ENCODE data around the gene AAR2.

Gene AAR2

DNA sequence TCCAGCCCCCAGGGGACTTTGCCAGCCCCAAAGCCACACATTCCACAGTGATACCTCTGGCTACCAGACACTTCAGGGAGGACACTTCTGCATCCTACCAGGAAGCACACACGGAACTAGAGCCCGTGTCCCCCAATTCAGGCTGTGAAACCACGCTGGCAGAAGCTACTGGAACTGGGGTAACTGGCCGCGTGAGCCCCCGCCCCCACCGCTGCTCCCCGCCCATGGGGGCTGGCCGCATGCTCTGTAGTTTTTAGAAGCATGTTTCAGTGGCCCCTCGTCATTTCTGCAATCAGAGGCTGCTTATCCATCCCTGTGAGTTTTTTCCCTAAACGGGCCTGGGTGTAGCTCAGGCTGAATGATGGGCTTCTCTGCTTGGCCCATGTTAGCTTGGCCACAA is 28.7 kb upstream of the AAR2 start:
- H3K79me2 ChIP-seq (ENCODE audit: low read length) = no peaks in the 10 kb centered on the region
- peaks cover 5% of the 10 kb centered on the region; the same call in 1 of the 2 replicates for H3K4me1 ChIP-seq (ENCODE audit: low read length)
- no peaks in the 10 kb centered on the region for H3K27me3 ChIP-seq (ENCODE audit: low read depth, low read length)
- no peaks in the 10 kb centered on the region for H4K20me1 ChIP-seq (ENCODE audit: insufficient read depth, low read length)
- no peak overlapping the region for H3K4me3 ChIP-seq (ENCODE audit: low read length)
- TF ChIP-seq, protein P1, sequence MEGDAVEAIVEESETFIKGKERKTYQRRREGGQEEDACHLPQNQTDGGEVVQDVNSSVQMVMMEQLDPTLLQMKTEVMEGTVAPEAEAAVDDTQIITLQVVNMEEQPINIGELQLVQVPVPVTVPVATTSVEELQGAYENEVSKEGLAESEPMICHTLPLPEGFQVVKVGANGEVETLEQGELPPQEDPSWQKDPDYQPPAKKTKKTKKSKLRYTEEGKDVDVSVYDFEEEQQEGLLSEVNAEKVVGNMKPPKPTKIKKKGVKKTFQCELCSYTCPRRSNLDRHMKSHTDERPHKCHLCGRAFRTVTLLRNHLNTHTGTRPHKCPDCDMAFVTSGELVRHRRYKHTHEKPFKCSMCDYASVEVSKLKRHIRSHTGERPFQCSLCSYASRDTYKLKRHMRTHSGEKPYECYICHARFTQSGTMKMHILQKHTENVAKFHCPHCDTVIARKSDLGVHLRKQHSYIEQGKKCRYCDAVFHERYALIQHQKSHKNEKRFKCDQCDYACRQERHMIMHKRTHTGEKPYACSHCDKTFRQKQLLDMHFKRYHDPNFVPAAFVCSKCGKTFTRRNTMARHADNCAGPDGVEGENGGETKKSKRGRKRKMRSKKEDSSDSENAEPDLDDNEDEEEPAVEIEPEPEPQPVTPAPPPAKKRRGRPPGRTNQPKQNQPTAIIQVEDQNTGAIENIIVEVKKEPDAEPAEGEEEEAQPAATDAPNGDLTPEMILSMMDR (IDR thresholded peaks at IDR 0.05; ENCODE audit: low read depth, low read length) = no peak
- no peak for TF ChIP-seq EZH2phosphoT487 (IDR thresholded peaks at IDR 0.05; ENCODE audit: low read depth)
- H3K4me2 ChIP-seq (ENCODE audit: low read length) = no peak overlapping the region
- H3K9ac ChIP-seq (ENCODE audit: low read length) = no peak overlapping the region
- H2AFZ ChIP-seq (ENCODE audit: low read depth, low read length) = no peak overlapping the region
- H3K36me3 ChIP-seq (replicated peaks; ENCODE audit: low read depth, low read length) = no peaks in the 10 kb centered on the region
- H3K27ac ChIP-seq (ENCODE audit: low read length) = no peak overlapping the region
- no peaks in the 10 kb centered on the region for H3K9me3 ChIP-seq (ENCODE audit: insufficient read depth, low read length)

DNA sequence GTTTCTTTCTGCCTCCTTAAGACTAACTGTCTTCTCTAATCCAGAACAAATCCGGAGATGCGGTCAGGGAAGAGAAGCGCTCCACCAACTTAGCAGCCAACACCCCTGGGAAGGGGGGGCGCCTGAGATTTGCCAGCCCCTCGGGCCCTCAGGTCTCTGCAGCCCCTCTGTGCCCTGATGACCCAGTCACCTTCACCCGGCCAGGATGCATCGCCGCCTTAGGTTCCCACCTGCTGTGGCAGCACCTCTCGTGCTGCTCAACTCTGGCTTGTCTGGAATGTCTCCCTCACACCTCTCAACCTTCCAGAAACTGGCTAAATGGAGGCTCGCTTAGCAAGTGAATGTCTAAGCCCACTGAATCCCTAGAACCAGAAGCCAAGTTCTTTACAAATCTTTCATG is 28.0 kb upstream of the AAR2 start:
- Histone ChIP-seq H4K20me1 (ENCODE audit: insufficient read depth, low read length) (no peaks in the 10 kb centered on the region), H3K27me3 (ENCODE audit: low read depth, low read length) (no peaks in the 10 kb centered on the region), H3K9ac (ENCODE audit: low read length) (no peak overlapping the region), H3K4me3 (ENCODE audit: low read length) (no peak overlapping the region), H3K36me3 (replicated peaks; ENCODE audit: low read depth, low read length) (no peaks in the 10 kb centered on the region), H3K4me1 (ENCODE audit: low read length) (peaks cover 2% of the 10 kb centered on the region; the same call in 1 of the 2 replicates), H3K27ac (ENCODE audit: low read length) (no peak overlapping the region), H3K4me2 (ENCODE audit: low read length) (no peak overlapping the region), H2AFZ (ENCODE audit: low read depth, low read length) (no peak overlapping the region), H3K79me2 (ENCODE audit: low read length) (no peaks in the 10 kb centered on the region), H3K9me3 (ENCODE audit: insufficient read depth, low read length) (no peaks in the 10 kb centered on the region)
- TF ChIP-seq, protein P1 (IDR thresholded peaks at IDR 0.05; ENCODE audit: low read depth, low read length) = no peak
- no peak for TF ChIP-seq EZH2phosphoT487 (IDR thresholded peaks at IDR 0.05; ENCODE audit: low read depth)

DNA sequence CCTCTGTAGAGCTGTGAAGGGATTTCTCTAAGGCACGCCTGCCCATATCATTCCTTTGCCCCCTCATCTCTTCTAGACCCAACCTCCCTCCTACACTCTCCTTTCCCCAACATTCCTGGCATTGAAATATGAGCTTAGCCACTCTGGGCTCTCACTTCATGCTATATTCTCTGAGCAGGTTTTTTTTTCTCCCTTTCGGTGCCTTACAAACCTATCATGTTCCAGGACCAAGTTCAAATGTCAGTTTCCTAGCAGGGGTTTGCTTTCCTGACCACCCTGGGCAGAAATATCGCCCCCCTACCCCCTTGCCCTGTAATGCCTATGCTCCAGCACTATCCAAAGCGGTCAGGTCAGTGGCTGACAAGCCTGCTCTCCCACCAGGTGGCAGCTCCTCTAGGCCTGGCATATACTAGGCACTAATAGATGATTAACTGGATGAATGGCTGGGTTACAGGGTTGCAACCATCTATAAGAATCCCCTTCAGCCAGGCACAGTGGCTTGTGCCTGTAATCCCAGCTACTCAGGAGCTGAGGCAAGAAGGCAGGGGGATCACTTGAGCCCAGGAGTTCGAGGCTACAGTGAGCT is 25.7 kb upstream of the AAR2 start:
- no peak overlapping the region for H3K4me3 ChIP-seq (ENCODE audit: low read length)
- TF ChIP-seq, protein P1 (IDR thresholded peaks at IDR 0.05; ENCODE audit: low read depth, low read length) = no peak
- TF ChIP-seq EZH2phosphoT487 (IDR thresholded peaks at IDR 0.05; ENCODE audit: low read depth) = no peak
- no peak overlapping the region for H2AFZ ChIP-seq (ENCODE audit: low read depth, low read length)
- H3K9ac ChIP-seq (ENCODE audit: low read length) = no peak overlapping the region
- H3K9me3 ChIP-seq (ENCODE audit: insufficient read depth, low read length) = no peaks in the 10 kb centered on the region
- no peaks in the 10 kb centered on the region for H3K4me1 ChIP-seq (ENCODE audit: low read length)
- H3K79me2 ChIP-seq (ENCODE audit: low read length) = no peaks in the 10 kb centered on the region
- H3K27ac ChIP-seq (ENCODE audit: low read length) = no peak overlapping the region
- no peaks in the 10 kb centered on the region for H3K36me3 ChIP-seq (replicated peaks; ENCODE audit: low read depth, low read length)
- no peak overlapping the region for H3K4me2 ChIP-seq (ENCODE audit: low read length)
- H4K20me1 ChIP-seq (ENCODE audit: insufficient read depth, low read length) = no peaks in the 10 kb centered on the region
- no peaks in the 10 kb centered on the region for H3K27me3 ChIP-seq (ENCODE audit: low read depth, low read length)

DNA sequence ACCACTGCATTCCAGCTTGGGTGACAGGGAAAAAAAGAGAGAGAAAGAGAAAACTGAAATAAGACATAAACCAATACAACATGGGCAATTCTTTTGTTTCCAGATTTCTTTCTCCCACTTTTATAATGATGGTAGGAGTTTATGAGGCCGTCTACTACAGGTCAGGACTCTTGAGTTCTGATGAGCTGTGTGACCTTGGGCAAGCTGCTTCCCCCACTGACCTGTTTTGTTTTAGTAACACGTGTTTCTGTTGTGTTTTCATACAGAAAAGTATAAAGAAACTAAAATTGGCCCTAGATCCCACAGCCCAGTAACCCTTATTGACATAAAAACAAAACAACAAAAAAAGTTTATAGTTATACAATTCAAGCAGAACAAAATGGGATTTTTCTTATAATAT is 22.9 kb upstream of the AAR2 start:
- H3K4me2 ChIP-seq (ENCODE audit: low read length) = no peak overlapping the region
- no peak overlapping the region for H3K9ac ChIP-seq (ENCODE audit: low read length)
- no peaks in the 10 kb centered on the region for H3K4me1 ChIP-seq (ENCODE audit: low read length)
- H4K20me1 ChIP-seq (ENCODE audit: insufficient read depth, low read length) = no peaks in the 10 kb centered on the region
- H3K79me2 ChIP-seq (ENCODE audit: low read length) = no peaks in the 10 kb centered on the region
- H3K4me3 ChIP-seq (ENCODE audit: low read length) = no peak overlapping the region
- no peaks in the 10 kb centered on the region for H3K27me3 ChIP-seq (ENCODE audit: low read depth, low read length)
- H3K9me3 ChIP-seq (ENCODE audit: insufficient read depth, low read length) = no peaks in the 10 kb centered on the region
- H3K27ac ChIP-seq (ENCODE audit: low read length) = no peak overlapping the region
- no peak overlapping the region for H2AFZ ChIP-seq (ENCODE audit: low read depth, low read length)
- H3K36me3 ChIP-seq (replicated peaks; ENCODE audit: low read depth, low read length) = no peaks in the 10 kb centered on the region
- TF ChIP-seq EZH2phosphoT487 (IDR thresholded peaks at IDR 0.05; ENCODE audit: low read depth) = no peak
- TF ChIP-seq, protein P1 (IDR thresholded peaks at IDR 0.05; ENCODE audit: low read depth, low read length) = no peak
